WTC11 (cell line): ENCODE measurements around the gene ULK4. TPM values are rescaled to one million over a fixed set of nuclear protein-coding genes. Genes with fewer than 3 reads are reported as not detected.

Experiments
- ATAC-seq: fragments of 200-7000 bp; cut with Tn5 transposase; 2 replicates; pipeline ENCODE4 v1.10.0; 2021; ENCODE audit warnings: mild to moderate bottlenecking, moderate library complexity
- CTCF ChIA-PET: fragments of 300-600 bp; sonication (Branson Sonifier 250); formaldehyde crosslinking; loops from one replicate; lab custom pipeline; 2021; ENCODE audit warnings: antibody characterized with exemption; lab: Charles Lee
- POLR2A ChIA-PET: fragments of 350-600 bp; sonication (Branson Sonifier 250); formaldehyde crosslinking; loops from one replicate; lab custom pipeline; 2021; ENCODE audit warnings: antibody characterized with exemption; lab: Charles Lee
- DNase-seq: peaks from one replicate; pipeline ENCODE4 v3.0.0; 2021; ENCODE audit warnings: low spot score
- H3K27ac Mint-ChIP-seq: 2 replicates; pipeline ENCODE4 v1.8.0; 2021; ENCODE audit warnings: mixed read lengths
- H3K27me3 Mint-ChIP-seq: 2 replicates; pipeline ENCODE4 v1.8.0; 2021; ENCODE audit warnings: low read depth, mild to moderate bottlenecking, moderate library complexity, mixed read lengths
- H3K36me3 Mint-ChIP-seq: 2 replicates; pipeline ENCODE4 v1.8.0; 2021; ENCODE audit warnings: mixed read lengths
- H3K4me1 Mint-ChIP-seq: 2 replicates; pipeline ENCODE4 v1.8.0; 2022; ENCODE audit warnings: mixed read lengths
- H3K4me3 Mint-ChIP-seq: 2 replicates; pipeline ENCODE4 v1.8.0; 2021; ENCODE audit warnings: mild to moderate bottlenecking, moderate library complexity, mixed read lengths
- H3K9me3 Mint-ChIP-seq: 2 replicates; pipeline ENCODE4 v1.8.0; 2021; ENCODE audit warnings: mixed read lengths
- ATF1 ChIP-seq: sonication (generic); formaldehyde crosslinking; IDR thresholded peaks from 2 replicates; pipeline ENCODE4 v1.8.1; 2023; ENCODE audit warnings: mild to moderate bottlenecking, moderate library complexity, missing genetic modification reagents
- CREB1 ChIP-seq: sonication (generic); formaldehyde crosslinking; IDR thresholded peaks from 2 replicates; pipeline ENCODE4 v1.8.0; 2023; ENCODE audit warnings: mild to moderate bottlenecking, missing genetic modification reagents
- CREM ChIP-seq: sonication (generic); formaldehyde crosslinking; IDR thresholded peaks from 2 replicates; pipeline ENCODE4 v1.8.1; 2022; ENCODE audit warnings: mild to moderate bottlenecking, missing genetic modification reagents, moderate library complexity
- E2F1 ChIP-seq: sonication (generic); formaldehyde crosslinking; IDR thresholded peaks from 2 replicates; pipeline ENCODE4 v1.8.0; 2022; ENCODE audit warnings: mild to moderate bottlenecking, missing genetic modification reagents
- ELF4 ChIP-seq: sonication (generic); formaldehyde crosslinking; IDR thresholded peaks from 2 replicates; pipeline ENCODE4 v1.8.1; 2022; ENCODE audit warnings: low read depth, mild to moderate bottlenecking, moderate library complexity, missing genetic modification reagents
- FOXJ3 ChIP-seq: sonication (generic); formaldehyde crosslinking; IDR thresholded peaks from 2 replicates; pipeline ENCODE4 v1.9.0; 2021; ENCODE audit warnings: missing genetic modification reagents, mild to moderate bottlenecking, borderline replicate concordance
- JUN ChIP-seq: sonication (generic); formaldehyde crosslinking; IDR thresholded peaks from 2 replicates; pipeline ENCODE4 v1.8.0; 2023; ENCODE audit warnings: mild to moderate bottlenecking, missing genetic modification reagents
- KAT7 ChIP-seq: sonication (generic); formaldehyde crosslinking; IDR thresholded peaks from 2 replicates; pipeline ENCODE4 v1.8.1; 2023; ENCODE audit warnings: missing genetic modification reagents, mild to moderate bottlenecking, borderline replicate concordance
- NFE2L1 ChIP-seq: sonication (generic); formaldehyde crosslinking; IDR thresholded peaks from 2 replicates; pipeline ENCODE4 v1.8.1; 2023; ENCODE audit warnings: missing genetic modification reagents
- NR1H2 ChIP-seq: sonication (generic); formaldehyde crosslinking; IDR thresholded peaks from 2 replicates; pipeline ENCODE4 v1.9.0; 2021; ENCODE audit warnings: mild to moderate bottlenecking, moderate library complexity, missing genetic modification reagents
- NR3C1 ChIP-seq: sonication (generic); formaldehyde crosslinking; conservative IDR thresholded peaks from 2 replicates; pipeline ENCODE4 v1.8.1; 2023; ENCODE audit warnings: low read depth, mild to moderate bottlenecking, missing genetic modification reagents
- RORB ChIP-seq: fragments of 250-450 bp; sonication (Bioruptor Pico); IDR thresholded peaks from 2 replicates; pipeline ENCODE4 v1.9.0; 2021; ENCODE audit warnings: mild to moderate bottlenecking
- TEAD4 ChIP-seq: sonication (generic); formaldehyde crosslinking; IDR thresholded peaks from 2 replicates; pipeline ENCODE4 v1.8.0; 2022; ENCODE audit warnings: mild to moderate bottlenecking, missing genetic modification reagents
- ZNF423 ChIP-seq: fragments of 250-450 bp; sonication (Bioruptor Pico); IDR thresholded peaks from 2 replicates; pipeline ENCODE4 v2.1.2; 2022; ENCODE audit warnings: mild to moderate bottlenecking, moderate library complexity
- ZNF671 ChIP-seq: fragments of 250-450 bp; sonication (Bioruptor Pico); IDR thresholded peaks from 2 replicates; pipeline ENCODE4 v1.8.0; 2021; ENCODE audit warnings: mild to moderate bottlenecking
- total RNA-seq: library from RNA; stranded (reverse); gene quantifications from 3 replicates; pipeline ENCODE4 v1.2.3, GENCODE V29; 2021
- TF ChIP-seq, protein P1 (sequence below): fragments of 200-600 bp; IDR thresholded peaks from 2 replicates; pipeline ENCODE4 v1.8.0; 2022; ENCODE audit warnings: antibody characterized with exemption
- TF ChIP-seq, protein P2 (sequence below): sonication (generic); formaldehyde crosslinking; IDR thresholded peaks from 2 replicates; pipeline ENCODE4 v1.8.0; 2023; ENCODE audit warnings: mild to moderate bottlenecking, missing genetic modification reagents
- TF ChIP-seq, protein P3 (sequence below): sonication (generic); formaldehyde crosslinking; IDR thresholded peaks from 2 replicates; pipeline ENCODE4 v1.8.0; 2023; ENCODE audit warnings: missing genetic modification reagents
- TF ChIP-seq, protein P4 (sequence below): sonication (generic); formaldehyde crosslinking; IDR thresholded peaks from 2 replicates; pipeline ENCODE4 v1.8.0; 2022; ENCODE audit warnings: mild to moderate bottlenecking, missing genetic modification reagents
- TF ChIP-seq, protein P5 (sequence below): sonication (generic); formaldehyde crosslinking; IDR thresholded peaks from 2 replicates; pipeline ENCODE4 v1.8.1; 2022; ENCODE audit warnings: low read depth, missing genetic modification reagents, borderline replicate concordance
- TF ChIP-seq, protein P6 (sequence below): sonication (generic); formaldehyde crosslinking; conservative IDR thresholded peaks from 2 replicates; pipeline ENCODE4 v1.8.1; 2022; ENCODE audit warnings: mild to moderate bottlenecking, missing genetic modification reagents

The ULK4 gene
- total RNA-seq, 1 experiment from 2014 or later: 9.2 TPM

- Mint-ChIP-seq H3K9me3 (0 out of 2 replicates have a peak, but pooled peaks cover 4% of the 10 kb centered on the region), H3K4me3 (no peak overlapping the region), H3K27me3 (no peaks in the 10 kb centered on the region), H3K27ac (no peak overlapping the region)
- no peak for ATAC-seq
- DNase-seq: no peak
- TF ChIP-seq CREB1 (CRISPR knock-in tag) (no peak), CREM (CRISPR knock-in tag) (no peak), E2F1 (no peak), JUN (CRISPR knock-in tag) (no peak), ELF4 (CRISPR knock-in tag) (no peak), RORB (CRISPR knock-in tag) (no peak), FOXJ3 (no peak), NFE2L1 (CRISPR knock-in tag) (no peak), ATF1 (CRISPR knock-in tag) (no peak), ZNF423 (CRISPR knock-in tag) (no peak), KAT7 (CRISPR knock-in tag) (no peak)
- TF ChIP-seq, protein P1, sequence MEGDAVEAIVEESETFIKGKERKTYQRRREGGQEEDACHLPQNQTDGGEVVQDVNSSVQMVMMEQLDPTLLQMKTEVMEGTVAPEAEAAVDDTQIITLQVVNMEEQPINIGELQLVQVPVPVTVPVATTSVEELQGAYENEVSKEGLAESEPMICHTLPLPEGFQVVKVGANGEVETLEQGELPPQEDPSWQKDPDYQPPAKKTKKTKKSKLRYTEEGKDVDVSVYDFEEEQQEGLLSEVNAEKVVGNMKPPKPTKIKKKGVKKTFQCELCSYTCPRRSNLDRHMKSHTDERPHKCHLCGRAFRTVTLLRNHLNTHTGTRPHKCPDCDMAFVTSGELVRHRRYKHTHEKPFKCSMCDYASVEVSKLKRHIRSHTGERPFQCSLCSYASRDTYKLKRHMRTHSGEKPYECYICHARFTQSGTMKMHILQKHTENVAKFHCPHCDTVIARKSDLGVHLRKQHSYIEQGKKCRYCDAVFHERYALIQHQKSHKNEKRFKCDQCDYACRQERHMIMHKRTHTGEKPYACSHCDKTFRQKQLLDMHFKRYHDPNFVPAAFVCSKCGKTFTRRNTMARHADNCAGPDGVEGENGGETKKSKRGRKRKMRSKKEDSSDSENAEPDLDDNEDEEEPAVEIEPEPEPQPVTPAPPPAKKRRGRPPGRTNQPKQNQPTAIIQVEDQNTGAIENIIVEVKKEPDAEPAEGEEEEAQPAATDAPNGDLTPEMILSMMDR: no peak
- TF ChIP-seq, protein P2, sequence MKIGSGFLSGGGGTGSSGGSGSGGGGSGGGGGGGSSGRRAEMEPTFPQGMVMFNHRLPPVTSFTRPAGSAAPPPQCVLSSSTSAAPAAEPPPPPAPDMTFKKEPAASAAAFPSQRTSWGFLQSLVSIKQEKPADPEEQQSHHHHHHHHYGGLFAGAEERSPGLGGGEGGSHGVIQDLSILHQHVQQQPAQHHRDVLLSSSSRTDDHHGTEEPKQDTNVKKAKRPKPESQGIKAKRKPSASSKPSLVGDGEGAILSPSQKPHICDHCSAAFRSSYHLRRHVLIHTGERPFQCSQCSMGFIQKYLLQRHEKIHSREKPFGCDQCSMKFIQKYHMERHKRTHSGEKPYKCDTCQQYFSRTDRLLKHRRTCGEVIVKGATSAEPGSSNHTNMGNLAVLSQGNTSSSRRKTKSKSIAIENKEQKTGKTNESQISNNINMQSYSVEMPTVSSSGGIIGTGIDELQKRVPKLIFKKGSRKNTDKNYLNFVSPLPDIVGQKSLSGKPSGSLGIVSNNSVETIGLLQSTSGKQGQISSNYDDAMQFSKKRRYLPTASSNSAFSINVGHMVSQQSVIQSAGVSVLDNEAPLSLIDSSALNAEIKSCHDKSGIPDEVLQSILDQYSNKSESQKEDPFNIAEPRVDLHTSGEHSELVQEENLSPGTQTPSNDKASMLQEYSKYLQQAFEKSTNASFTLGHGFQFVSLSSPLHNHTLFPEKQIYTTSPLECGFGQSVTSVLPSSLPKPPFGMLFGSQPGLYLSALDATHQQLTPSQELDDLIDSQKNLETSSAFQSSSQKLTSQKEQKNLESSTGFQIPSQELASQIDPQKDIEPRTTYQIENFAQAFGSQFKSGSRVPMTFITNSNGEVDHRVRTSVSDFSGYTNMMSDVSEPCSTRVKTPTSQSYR (CRISPR knock-in tag): no peak
- TF ChIP-seq, protein P3, sequence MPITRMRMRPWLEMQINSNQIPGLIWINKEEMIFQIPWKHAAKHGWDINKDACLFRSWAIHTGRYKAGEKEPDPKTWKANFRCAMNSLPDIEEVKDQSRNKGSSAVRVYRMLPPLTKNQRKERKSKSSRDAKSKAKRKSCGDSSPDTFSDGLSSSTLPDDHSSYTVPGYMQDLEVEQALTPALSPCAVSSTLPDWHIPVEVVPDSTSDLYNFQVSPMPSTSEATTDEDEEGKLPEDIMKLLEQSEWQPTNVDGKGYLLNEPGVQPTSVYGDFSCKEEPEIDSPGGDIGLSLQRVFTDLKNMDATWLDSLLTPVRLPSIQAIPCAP (CRISPR knock-in tag): no peak
- TF ChIP-seq, all 79 proteins: peak for 0
- Mint-ChIP-seq H3K4me1 (peaks cover 15% of the 10 kb centered on the region), H3K36me3 (no peaks in the 10 kb centered on the region)
- CTCF ChIA-PET: interaction anchor here (0.7 kb wide), 1 partner anchor 9 kb away, joined by 3 read pairs; no protein-coding TSS in a partner anchor
- POLR2A ChIA-PET: no interaction called here
These were observed 499.7 kb downstream of the ULK4 start for GRCh38 chr3:41462103-41462691.

- no peak overlapping the region for H3K27ac Mint-ChIP-seq
- no peak overlapping the region for H3K4me3 Mint-ChIP-seq
- ATAC-seq: no peak
- no peaks in the 10 kb centered on the region for H3K27me3 Mint-ChIP-seq
- ChIA-PET CTCF (no interaction called here), POLR2A (no interaction called here)
- H3K4me1 Mint-ChIP-seq: peaks cover 21% of the 10 kb centered on the region
- H3K36me3 Mint-ChIP-seq: no peaks in the 10 kb centered on the region
- DNase-seq: no peak
- H3K9me3 Mint-ChIP-seq: 0 out of 2 replicates have a peak, but pooled peaks cover 4% of the 10 kb centered on the region
- no peak for TF ChIP-seq CREM (CRISPR knock-in tag)
- TF ChIP-seq, protein P3 (CRISPR knock-in tag): no peak
- TF ChIP-seq NR1H2 (CRISPR knock-in tag): no peak
- TF ChIP-seq, protein P4, sequence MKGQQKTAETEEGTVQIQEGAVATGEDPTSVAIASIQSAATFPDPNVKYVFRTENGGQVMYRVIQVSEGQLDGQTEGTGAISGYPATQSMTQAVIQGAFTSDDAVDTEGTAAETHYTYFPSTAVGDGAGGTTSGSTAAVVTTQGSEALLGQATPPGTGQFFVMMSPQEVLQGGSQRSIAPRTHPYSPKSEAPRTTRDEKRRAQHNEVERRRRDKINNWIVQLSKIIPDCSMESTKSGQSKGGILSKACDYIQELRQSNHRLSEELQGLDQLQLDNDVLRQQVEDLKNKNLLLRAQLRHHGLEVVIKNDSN: no peak
- TF ChIP-seq TEAD4: no peak
- TF ChIP-seq, protein P5, sequence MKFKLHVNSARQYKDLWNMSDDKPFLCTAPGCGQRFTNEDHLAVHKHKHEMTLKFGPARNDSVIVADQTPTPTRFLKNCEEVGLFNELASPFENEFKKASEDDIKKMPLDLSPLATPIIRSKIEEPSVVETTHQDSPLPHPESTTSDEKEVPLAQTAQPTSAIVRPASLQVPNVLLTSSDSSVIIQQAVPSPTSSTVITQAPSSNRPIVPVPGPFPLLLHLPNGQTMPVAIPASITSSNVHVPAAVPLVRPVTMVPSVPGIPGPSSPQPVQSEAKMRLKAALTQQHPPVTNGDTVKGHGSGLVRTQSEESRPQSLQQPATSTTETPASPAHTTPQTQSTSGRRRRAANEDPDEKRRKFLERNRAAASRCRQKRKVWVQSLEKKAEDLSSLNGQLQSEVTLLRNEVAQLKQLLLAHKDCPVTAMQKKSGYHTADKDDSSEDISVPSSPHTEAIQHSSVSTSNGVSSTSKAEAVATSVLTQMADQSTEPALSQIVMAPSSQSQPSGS (CRISPR knock-in tag): no peak
- no peak for TF ChIP-seq ZNF671 (CRISPR knock-in tag)
- TF ChIP-seq, protein P6, sequence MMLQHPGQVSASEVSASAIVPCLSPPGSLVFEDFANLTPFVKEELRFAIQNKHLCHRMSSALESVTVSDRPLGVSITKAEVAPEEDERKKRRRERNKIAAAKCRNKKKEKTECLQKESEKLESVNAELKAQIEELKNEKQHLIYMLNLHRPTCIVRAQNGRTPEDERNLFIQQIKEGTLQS: no peak
- TF ChIP-seq NR3C1 (CRISPR knock-in tag): no peak
These were observed 501.2 kb downstream of the ULK4 start for GRCh38 chr3:41460736-41461135.
